IPS DF 4.7 (cell line): ENCODE measurements around the gene HSH2D.
"Not testable (repeated sequence)": the region's sequence is repeated elsewhere in the genome, so short reads cannot be mapped to it uniquely, and the experiment has no call there.

Source experiments
- DNase-seq: peaks from one replicate; pipeline ENCODE4 v3.0.0-alpha.2; 2013; ENCODE audit warnings: low spot score; ENCODE audit errors: extremely low read depth

The HSH2D gene

DNA sequence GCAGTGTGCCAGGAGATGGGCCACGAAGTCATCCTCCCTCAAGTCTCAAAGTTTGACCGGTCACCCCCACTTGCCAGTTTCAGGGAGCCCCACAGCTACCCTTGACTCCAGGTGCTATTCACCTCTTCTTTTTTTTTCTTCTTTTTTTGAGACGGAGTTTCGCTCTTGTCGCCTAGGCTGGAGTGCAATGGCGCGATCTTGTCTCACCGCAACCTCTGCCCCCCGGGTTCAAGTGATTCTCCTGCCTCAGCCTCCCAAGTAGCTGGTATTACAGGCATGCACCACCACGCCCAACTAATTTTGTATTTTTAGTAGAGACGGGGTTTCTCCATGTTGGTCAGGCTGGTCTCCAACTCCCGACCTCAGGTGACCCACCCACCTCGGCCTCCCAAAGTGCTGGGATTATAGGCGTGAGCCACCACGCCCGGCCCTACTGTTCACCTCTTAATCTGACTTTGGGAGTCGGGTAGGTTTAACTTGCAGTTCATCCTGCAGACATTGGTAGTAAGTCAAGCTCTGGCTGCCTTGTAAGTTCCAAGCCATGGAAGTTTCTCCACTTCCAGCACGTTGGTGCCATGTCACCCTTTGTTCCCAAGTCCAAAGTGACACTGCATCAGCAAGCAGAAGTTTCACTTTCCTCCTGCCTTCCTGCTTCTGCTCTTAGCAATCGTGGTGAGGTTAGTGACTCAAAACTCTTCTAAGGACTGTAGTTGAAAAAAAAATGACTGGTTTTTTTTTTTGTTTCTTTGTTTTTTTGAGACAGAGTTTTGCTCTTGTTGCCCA, 24.2 kb upstream of the HSH2D start:
- not testable (repeated sequence) for DNase-seq

DNA sequence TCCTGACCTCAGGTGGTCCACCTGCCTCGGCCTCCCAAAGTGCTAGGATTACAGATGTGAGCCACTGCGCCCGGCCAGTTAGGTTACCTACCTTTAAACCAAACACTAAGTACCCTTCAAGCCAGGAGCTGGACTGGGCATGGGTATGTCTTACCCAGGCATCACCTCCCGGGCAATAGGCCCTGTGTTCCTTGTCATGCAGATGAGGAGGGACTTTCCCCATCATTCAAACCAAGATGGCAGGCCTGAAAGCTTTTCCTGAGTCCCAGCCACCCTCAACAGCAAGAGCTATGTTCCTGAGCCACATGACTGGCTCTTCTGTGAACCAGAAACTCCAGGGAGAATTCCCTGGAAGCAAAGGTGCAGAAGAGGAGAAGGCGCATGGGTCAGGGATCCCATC, 22.3 kb upstream of the HSH2D start:
- DNase-seq: no peak

DNA sequence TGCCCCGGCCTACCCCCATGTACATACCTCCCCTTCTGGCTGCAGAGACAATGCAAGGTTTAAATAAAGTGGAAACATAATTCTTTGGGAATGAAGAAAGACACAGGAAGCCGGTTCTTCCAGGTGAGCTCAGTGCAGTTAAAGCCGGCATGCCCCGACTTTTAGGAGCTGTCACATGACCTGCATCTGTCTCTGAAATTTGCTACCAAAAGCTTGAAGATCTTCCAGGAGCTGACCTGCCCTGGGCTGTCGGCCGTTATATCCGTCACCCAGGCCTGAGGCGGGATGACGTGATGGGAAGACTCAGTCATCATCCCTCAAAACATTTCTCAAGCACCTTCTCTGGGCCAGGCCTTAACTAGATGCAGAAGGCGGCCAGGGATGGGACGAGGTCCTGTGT, 21.5 kb upstream of the HSH2D start:
- DNase-seq: no peak

GRCh38 chr19:16124953-16125352, 18.5 kb upstream of the HSH2D start:
- no peak for DNase-seq

DNA sequence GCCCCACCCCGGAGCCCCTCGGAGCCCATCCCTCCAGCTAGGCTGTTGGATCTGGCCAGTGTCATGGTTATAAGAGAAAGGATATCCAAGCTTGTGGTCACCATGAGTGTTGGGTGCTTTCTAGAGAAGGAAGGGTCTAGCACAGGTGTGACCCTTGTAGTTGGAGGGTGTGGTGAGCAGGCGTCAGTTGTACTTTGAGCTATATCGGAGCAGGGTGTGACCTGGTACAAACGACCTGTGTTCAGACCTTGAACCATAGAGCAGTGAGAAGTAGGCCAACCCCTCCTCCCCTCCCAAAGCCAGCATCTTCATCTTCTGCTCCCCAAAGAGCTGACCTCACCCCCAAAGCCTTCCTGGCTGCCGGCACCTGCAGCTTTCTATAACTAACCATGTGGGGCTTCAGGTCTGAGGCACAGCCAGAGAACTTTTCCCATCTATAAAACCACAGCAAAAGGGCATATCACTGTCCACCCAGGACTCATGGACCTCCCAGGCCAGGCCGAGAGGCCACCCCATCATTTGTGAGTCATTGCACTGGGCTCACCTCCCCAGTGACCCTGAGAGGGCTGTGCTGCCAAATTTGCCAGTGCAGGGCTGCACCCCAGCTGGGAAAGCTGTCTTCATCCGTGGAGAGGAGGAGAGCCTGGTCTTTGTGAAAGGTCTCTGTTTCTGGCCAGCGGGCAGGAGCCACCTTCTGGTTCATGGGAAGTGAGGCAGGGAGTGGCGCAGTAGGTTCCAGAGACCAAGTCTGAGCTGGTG, 17.6 kb upstream of the HSH2D start:
- DNase-seq: no peak

DNA sequence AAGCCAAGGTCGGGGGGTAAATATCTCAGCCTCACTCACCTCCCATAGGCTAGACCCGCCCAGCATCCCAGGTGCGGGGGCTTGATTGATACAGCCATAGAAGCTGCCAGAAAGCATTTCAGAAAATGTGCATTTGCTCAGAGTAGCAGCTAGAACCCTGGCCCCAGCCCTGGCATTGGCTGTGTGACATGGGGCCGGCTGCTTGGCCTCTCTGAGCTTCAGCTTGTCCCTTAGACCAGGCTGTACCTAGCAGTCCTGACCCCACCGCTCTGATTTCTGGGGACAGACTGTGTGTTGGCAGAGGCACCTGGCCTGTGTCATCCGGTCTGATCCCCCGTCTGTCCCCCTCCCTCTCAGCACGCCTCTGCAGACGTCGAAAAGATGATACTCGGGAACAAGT, 16.4 kb upstream of the HSH2D start:
- no peak for DNase-seq

DNA sequence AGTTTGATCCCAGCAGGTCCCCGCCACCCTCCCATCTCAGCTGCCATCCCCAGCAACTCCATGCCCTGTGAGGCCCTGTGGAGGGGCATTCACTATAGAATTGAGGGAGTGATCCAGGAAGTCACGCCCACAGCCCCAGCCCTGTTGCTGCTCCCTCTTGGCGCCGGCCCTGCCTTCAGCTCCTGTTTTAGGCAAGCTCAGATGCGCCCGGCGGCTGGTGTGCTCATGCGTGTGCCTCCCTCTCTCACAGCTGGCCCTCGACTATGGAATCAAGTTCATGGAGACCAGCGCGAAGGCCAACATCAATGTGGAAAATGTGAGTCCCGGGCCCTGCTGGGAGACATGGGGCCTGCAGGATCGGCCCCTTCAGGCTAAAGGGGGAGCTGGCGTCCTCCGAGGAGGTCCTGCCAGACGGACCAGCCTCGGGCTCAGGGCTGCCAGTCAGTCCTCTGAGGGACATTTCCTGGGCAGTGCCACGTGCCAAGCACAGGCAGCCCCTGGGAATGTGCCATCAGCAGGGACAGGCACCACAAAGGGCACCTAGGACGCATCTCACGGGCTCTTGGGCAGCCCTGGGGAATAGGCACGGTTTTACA, 15.6 kb upstream of the HSH2D start:
- DNase-seq: no peak

DNA sequence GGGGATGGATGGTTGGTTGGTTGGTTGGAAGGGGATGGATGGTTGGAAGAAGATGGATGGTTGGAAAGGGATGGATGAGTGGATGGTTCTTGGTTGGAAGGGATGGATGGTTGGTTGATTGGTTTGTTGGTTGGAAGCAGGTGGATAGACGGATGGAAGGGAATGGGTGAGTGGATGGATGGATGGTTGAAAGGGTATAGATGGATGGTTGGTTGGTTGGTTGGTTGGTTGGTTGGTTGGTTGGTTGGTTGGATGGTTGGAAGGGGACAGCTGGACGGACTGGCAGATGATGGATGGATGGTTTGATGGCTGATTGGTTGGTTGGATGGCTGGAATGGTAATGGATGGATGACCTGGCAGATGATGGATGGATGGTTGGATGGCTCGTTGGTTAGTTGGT, 11.8 kb upstream of the HSH2D start:
- no peak for DNase-seq

GRCh38 chr19:16133818-16134217, 9.7 kb upstream of the HSH2D start:
- no peak for DNase-seq

- no peak for DNase-seq
Measured at GRCh38 chr19:16134510-16134909, 9.0 kb upstream of the HSH2D start.

GRCh38 chr19:16135430-16136127, 7.9 kb upstream of the HSH2D start:
- no peak for DNase-seq

GRCh38 chr19:16136185-16136999, 7.1 kb upstream of the HSH2D start:
- DNase-seq: no peak

- no peak for DNase-seq
Measured at GRCh38 chr19:16139752-16140151, 3.7 kb upstream of the HSH2D start.

GRCh38 chr19:16141043-16141442, 2.4 kb upstream of the HSH2D start:
- no peak for DNase-seq

DNA sequence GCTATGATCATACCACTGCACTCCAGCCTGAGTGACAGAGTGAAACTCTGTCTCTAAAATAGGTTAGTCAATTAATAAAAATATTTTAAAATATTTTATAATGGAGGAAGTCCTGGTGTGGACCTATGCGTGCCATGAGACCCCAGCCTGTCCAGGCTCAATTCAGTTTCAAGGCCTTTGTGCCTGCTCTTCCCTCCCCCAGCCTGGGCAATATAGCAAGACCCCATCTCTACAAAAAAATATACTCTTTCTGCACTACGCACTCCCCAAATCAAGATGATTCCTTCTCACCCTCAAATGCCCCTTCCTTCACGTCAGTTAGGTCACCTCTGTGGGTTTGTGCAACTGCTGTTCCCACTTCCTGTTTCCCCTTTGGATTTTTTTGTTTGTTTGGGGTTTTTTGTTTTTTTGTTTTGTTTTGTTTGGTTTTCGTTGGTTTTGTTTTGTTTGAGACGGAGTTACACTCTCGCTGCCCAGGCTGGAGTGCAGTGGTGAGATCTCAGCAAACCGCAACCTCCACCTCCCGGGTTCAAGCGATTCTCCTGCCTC, 1.4 kb upstream of the HSH2D start:
- no peak for DNase-seq

- DNase-seq: no peak
Measured at GRCh38 chr19:16144216-16144581, 714 bp downstream of the HSH2D start.

GRCh38 chr19:16146112-16146511, 2.6 kb downstream of the HSH2D start:
- DNase-seq: no peak

DNA sequence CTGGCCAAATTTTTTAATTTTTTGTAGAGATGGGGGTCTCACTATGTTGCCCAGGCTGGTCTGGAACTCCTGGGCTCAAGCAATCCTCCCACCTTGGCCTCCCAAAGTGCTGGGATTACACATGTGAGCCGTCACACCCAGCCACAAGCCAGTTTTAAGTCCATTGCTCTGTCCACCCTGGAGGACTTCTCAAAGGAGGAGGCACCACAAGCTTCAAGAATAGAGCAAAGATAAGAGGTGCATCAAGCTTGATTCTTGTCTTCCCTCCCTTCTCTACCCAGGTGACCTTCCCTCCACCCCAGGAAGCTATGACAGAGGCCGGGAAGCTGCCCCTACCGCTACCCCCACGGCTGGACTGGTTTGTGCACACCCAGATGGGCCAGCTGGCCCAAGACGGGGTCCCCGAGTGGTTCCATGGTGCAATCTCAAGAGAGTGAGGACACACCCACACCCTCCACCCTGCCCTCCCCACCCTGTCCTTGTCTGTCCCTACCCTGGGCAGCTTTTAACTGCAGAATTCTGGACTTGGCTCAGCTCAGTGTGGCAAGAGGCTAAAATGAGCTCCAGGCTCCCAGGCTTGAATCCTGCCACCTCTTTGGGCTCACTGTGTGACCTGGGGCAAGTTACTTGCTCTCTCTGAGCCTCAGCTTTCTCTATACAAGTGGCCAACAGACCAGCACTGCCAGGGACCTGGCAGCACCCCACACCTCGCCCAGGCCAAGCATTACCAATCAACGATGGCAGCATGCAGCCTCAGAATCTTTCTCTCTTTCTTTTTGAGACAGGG, 5.2 kb downstream of the HSH2D start:
- no peak for DNase-seq

DNA sequence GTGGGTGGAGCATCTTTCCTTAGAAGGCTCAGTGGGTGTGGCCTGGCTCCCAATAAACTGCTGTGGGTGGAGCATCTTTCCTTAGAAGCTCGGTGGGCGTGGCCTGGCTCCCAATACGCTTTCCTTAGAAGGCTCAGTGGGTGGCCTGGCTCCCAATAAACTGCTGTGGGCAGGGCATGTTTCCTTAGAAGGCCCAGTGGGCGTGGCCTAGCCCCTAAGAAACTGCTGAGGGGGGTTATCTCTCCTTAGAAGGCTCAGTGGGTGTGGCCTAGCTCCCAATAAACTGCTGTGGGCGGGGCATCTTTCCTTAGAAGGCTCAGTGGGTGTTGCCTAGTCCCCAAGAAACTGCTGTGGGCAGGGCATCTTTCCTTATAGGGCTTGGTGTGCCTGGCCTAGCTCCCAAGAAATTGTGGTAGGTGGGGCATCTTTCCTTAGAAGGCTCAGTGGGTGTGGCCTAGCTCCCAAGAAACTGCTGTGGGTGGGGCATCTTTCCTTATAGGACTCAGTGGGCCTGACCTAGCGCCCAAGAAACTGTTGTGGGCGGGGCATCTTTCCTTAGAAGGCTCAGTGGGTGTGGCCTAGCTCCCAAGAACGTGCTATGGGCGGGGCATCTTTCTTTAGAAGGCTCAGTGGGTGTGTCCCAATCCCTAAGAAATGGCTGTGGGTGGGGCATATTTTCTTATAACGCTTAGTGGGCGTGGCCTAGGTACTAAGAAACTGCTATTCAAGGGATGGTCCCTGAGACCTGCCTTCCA, 10.3 kb downstream of the HSH2D start:
- DNase-seq: no peak
